CD14-positive monocyte (primary cell): ENCODE measurements around the gene OR2T8. TPM values are rescaled to one million over a fixed set of nuclear protein-coding genes. Genes with fewer than 3 reads are reported as not detected.

ENCODE experiments used
- DNase-seq, 3 donors: peaks; one replicate each; pipeline ENCODE4 v3.0.0-alpha.2; 2011 to 2022
- H2AFZ ChIP-seq: 2 replicates; pipeline ENCODE4 v1.6.0; 2012; ENCODE audit warnings: mild to moderate bottlenecking, low read depth, low read length, inconsistent platforms; ENCODE audit not compliant: insufficient read depth, poor library complexity, severe bottlenecking
- H3K27ac ChIP-seq, 2 donors: 1 replicate in 1 of 2; 2 replicates in 1 of 2; pipeline ENCODE4 v1.5.1; 2012 to 2013; ENCODE audit warnings: low read length in 2 of 2, control low read depth in 1 of 2, inconsistent platforms in 1 of 2, low read depth in 1 of 2, mild to moderate bottlenecking in 1 of 2
- H3K27me3 ChIP-seq, 2 donors: one replicate each; pipeline versions ENCODE4 v1.6.0 to v1.6.1; 2011 to 2013; ENCODE audit warnings: low read length in 2 of 2; ENCODE audit not compliant: control insufficient read depth in 2 of 2, insufficient read depth in 2 of 2
- H3K36me3 ChIP-seq, 2 donors: replicated peaks in 1 of 2; 1 replicate in 1 of 2; 2 replicates in 1 of 2; pipeline versions ENCODE4 v1.5.1 to v1.6.1; 2012 to 2013; ENCODE audit warnings: low read length in 2 of 2, control low read depth in 1 of 2, inconsistent platforms in 1 of 2, mild to moderate bottlenecking in 1 of 2; ENCODE audit not compliant: insufficient read depth in 2 of 2, control insufficient read depth in 1 of 2
- H3K4me1 ChIP-seq, 2 donors: 1 replicate in 1 of 2; 2 replicates in 1 of 2; pipeline versions ENCODE4 v1.5.1 to v1.6.1; 2012 to 2013; ENCODE audit warnings: low read length in 2 of 2, control low read depth in 1 of 2, inconsistent platforms in 1 of 2, mild to moderate bottlenecking in 1 of 2, moderate library complexity in 1 of 2; ENCODE audit not compliant: insufficient read depth in 2 of 2, control insufficient read depth in 1 of 2
- H3K4me2 ChIP-seq: replicated peaks from 2 replicates; pipeline ENCODE3; 2012; ENCODE audit warnings: low read length, moderate library complexity, mild to moderate bottlenecking; ENCODE audit not compliant: poor library complexity, severe bottlenecking; ENCODE audit errors: extremely low read depth
- H3K4me3 ChIP-seq, 3 experiments: fragments of 200-600 bp in 1 of 3; sonication (generic) in 1 of 3; replicated peaks in 1 of 3; 1 replicate in 2 of 3; 2 replicates in 1 of 3; pipeline ENCODE4 v1.5.1; 2011 to 2013; ENCODE audit warnings: low read length in 3 of 3, mild to moderate bottlenecking in 3 of 3, control low read depth in 2 of 3, low read depth in 2 of 3, inconsistent platforms in 1 of 3, moderate library complexity in 1 of 3
- H3K79me2 ChIP-seq: 2 replicates; pipeline ENCODE4 v1.6.0; 2012; ENCODE audit warnings: mild to moderate bottlenecking, control low read depth, inconsistent platforms, low read length, moderate library complexity; ENCODE audit not compliant: insufficient read depth
- H3K9ac ChIP-seq: 2 replicates; pipeline ENCODE4 v1.6.0; 2017; ENCODE audit warnings: low read length, mild to moderate bottlenecking; ENCODE audit not compliant: insufficient read depth, poor library complexity, severe bottlenecking
- H3K9me3 ChIP-seq, 2 donors: replicated peaks in 1 of 2; 1 replicate in 1 of 2; 2 replicates in 1 of 2; pipeline versions ENCODE4 v1.5.1 to v1.6.1; 2012 to 2013; ENCODE audit warnings: low read length in 2 of 2, control low read depth in 1 of 2; ENCODE audit not compliant: control insufficient read depth in 1 of 2, insufficient read depth in 1 of 2
- H4K20me1 ChIP-seq: 2 replicates; pipeline ENCODE4 v1.6.0; 2012; ENCODE audit warnings: mild to moderate bottlenecking, low read length, control low read depth, moderate library complexity; ENCODE audit not compliant: insufficient read depth
- H3K27ac Mint-ChIP-seq, 7 donors: one replicate each; pipeline ENCODE4 v1.8.0; 2020; ENCODE audit warnings: mild to moderate bottlenecking in 7 of 7, mixed read lengths in 7 of 7, moderate library complexity in 6 of 7, inconsistent platforms in 2 of 7
- H3K27me3 Mint-ChIP-seq, 3 donors: one replicate each; pipeline ENCODE4 v1.8.0; 2021 to 2022; ENCODE audit warnings: low read depth in 3 of 3, mild to moderate bottlenecking in 3 of 3, mixed read lengths in 3 of 3, moderate library complexity in 3 of 3, inconsistent platforms in 1 of 3
- H3K36me3 Mint-ChIP-seq, 2 donors: one replicate each; pipeline ENCODE4 v1.8.0; 2020; ENCODE audit warnings: mixed read lengths in 2 of 2, inconsistent platforms in 1 of 2, mild to moderate bottlenecking in 1 of 2
- H3K4me1 Mint-ChIP-seq: one replicate; pipeline ENCODE4 v1.8.0; 2020; ENCODE audit warnings: mild to moderate bottlenecking, mixed read lengths
- H3K4me3 Mint-ChIP-seq, 2 donors: one replicate each; pipeline ENCODE4 v1.8.0; 2020; ENCODE audit warnings: mild to moderate bottlenecking in 2 of 2, mixed read lengths in 2 of 2, moderate library complexity in 1 of 2
- H3K9me3 Mint-ChIP-seq, 7 donors: one replicate each; pipeline ENCODE4 v1.8.0; 2020 to 2022; ENCODE audit warnings: mixed read lengths in 7 of 7, mild to moderate bottlenecking in 6 of 7, moderate library complexity in 6 of 7, inconsistent platforms in 2 of 7
- WGBS: methylation state at CpG from one replicate; pipeline ENCODE4 v1.1.5; 2013; ENCODE audit warnings: missing lambda C conversion rate; ENCODE audit not compliant: insufficient coverage; 5-methylcytosine and 5-hydroxymethylcytosine counted together
- intact Hi-C, 2 donors: fragments of 100-400 bp; cut with micrococcal nuclease; formaldehyde crosslinking; loops; one replicate each; pipeline versions ENCODE4 v1.15.0 to v1.15.1; 2023
- polyA plus RNA-seq, 3 donors: library from polyadenylated mRNA; depleted of rRNA in 1 of 3; unstranded in 2 of 3; stranded (reverse) in 1 of 3; fragments of 300-500 nt in 2 of 3; fragments of >200 nt in 1 of 3; fragmentation: Illumina TruSeq in 2 of 3; gene quantifications; 1 replicate in 2 of 3; 2 replicates in 1 of 3; pipeline ENCODE4 v1.2.3, GENCODE V29; 2012 to 2021
- TF ChIP-seq, protein P1 (sequence below): fragments of 200-600 bp; IDR thresholded peaks from one replicate; pipeline ENCODE4 v1.8.0; 2022; ENCODE audit warnings: antibody characterized with exemption, mild to moderate bottlenecking

The OR2T8 gene
- polyA plus RNA-seq, 3 donors = not detected

DNA sequence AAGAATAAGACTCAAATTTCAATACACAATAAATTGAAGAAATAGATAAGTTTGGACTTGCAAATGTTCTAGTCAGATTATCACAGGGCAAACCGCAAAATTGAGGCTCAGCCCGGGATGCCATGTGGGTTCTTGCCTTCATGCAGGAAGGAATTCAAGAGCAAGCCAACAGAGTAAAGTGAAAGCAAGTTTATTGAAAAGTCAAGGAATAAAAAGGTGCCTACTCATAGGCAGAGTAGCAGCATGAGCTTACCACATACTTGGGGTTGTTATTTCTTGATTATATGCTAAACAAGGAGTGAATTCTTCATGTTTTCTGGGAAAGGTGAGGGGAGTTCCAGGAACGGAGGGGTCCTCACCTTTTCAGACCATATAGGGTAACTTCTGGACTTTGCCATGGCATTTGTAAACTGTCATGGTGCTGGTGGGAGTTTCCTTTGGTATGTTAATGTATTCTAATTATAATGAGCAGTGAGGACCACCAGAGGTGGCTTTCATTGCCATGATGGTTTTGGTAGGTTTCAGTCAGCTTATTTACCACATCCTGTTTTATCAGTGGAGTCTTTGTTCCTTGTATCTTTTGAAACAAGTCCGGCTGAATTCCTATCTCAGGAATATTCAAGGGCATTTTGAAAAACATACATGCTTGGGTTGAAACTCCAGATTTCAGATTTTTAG, 43.0 kb downstream of the OR2T8 start:
- Histone ChIP-seq H3K4me2 (no peak overlapping the region), H3K27me3 (no peaks in the 10 kb centered on the region), H3K4me1 (peaks cover 0 to 7% of the 10 kb centered on the region in 2 donors), H3K9ac (no peak overlapping the region), H2AFZ (no peak overlapping the region), H4K20me1 (no peaks in the 10 kb centered on the region), H3K79me2 (no peaks in the 10 kb centered on the region), H3K27ac (no peak overlapping the region), H3K9me3 (no peaks in the 10 kb centered on the region), H3K4me3 (no peak overlapping the region), H3K36me3 (no peaks in the 10 kb centered on the region)
- no peak for DNase-seq
- Mint-ChIP-seq H3K27ac (no peak overlapping the region), H3K4me1 (peaks cover 21% of the 10 kb centered on the region), H3K27me3 (peaks cover 0 to 3% (median 0%) of the 10 kb centered on the region in 3 donors), H3K9me3 (peaks cover 2 to 7% (median 4%) of the 10 kb centered on the region in 7 donors), H3K4me3 (no peak overlapping the region), H3K36me3 (no peaks in the 10 kb centered on the region)
- intact Hi-C loops = no loop called here
- TF ChIP-seq, protein P1, sequence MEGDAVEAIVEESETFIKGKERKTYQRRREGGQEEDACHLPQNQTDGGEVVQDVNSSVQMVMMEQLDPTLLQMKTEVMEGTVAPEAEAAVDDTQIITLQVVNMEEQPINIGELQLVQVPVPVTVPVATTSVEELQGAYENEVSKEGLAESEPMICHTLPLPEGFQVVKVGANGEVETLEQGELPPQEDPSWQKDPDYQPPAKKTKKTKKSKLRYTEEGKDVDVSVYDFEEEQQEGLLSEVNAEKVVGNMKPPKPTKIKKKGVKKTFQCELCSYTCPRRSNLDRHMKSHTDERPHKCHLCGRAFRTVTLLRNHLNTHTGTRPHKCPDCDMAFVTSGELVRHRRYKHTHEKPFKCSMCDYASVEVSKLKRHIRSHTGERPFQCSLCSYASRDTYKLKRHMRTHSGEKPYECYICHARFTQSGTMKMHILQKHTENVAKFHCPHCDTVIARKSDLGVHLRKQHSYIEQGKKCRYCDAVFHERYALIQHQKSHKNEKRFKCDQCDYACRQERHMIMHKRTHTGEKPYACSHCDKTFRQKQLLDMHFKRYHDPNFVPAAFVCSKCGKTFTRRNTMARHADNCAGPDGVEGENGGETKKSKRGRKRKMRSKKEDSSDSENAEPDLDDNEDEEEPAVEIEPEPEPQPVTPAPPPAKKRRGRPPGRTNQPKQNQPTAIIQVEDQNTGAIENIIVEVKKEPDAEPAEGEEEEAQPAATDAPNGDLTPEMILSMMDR = no peak
- 0% methylated on average over 2 of the region's 4 CpGs for WGBS

DNA sequence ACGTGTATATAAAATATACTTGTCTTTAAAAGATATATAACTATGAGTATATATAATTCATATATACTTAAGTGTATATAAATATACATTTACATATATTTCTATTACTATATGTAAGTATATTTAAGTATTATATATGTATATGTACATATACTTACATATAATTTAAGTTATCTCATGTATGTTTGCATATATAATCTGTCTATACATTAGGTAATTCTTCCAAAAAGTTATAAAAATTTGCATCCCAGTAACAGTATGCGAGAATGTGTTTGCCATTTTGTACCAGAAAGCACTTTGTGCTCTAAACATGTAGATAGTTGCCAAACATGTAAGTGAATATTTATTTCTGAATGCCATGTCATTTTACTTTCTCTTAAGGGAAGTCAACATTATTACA, 44.9 kb downstream of the OR2T8 start, which contains the start of gene OR2AK2:
Gene OR2AK2, plus strand, starts transcription at position 301 of the 400 bp plus-strand sequence. CDS start 144 bp downstream, outside the sequence.
- Histone ChIP-seq H3K9me3 (no peaks in the 10 kb centered on the region), H3K79me2 (no peaks in the 10 kb centered on the region), H4K20me1 (no peaks in the 10 kb centered on the region), H3K9ac (no peak within 1 kb of the TSS), H3K4me1 (peaks cover 0 to 7% of the 10 kb centered on the region in 2 donors), H3K4me3 (no peak within 1 kb of the TSS), H3K27ac (peak within 1 kb of the TSS in 1 of 2 donors; percentile 10), H3K4me2 (no peak within 1 kb of the TSS), H2AFZ (no peak within 1 kb of the TSS), H3K36me3 (no peaks in the 10 kb centered on the region), H3K27me3 (no peaks in the 10 kb centered on the region)
- no peak for DNase-seq
- Mint-ChIP-seq H3K27me3 (peaks cover 0 to 3% (median 0%) of the 10 kb centered on the region in 3 donors), H3K4me3 (no peak within 1 kb of the TSS), H3K36me3 (no peaks in the 10 kb centered on the region), H3K27ac (peak within 1 kb of the TSS in 2 of 7 donors; percentile 58 to 66), H3K9me3 (peaks cover 0 to 7% (median 0%) of the 10 kb centered on the region in 7 donors), H3K4me1 (peaks cover 21% of the 10 kb centered on the region)
- TF ChIP-seq, protein P1 = no peak
- no CpG with 5 or more reads among the region's 2 CpGs for WGBS
- intact Hi-C loops = no loop called here
